HG03039 (cell line): Measurements from ENCODE around the gene CDK4.

ENCODE experiments used
- ATAC-seq: cut with Tn5 transposase; IDR thresholded peaks from one replicate; pipeline ENCODE4 v1.9.1; 2021; ENCODE audit warnings: mild to moderate bottlenecking, moderate library complexity; ENCODE audit not compliant: unreplicated experiment

The CDK4 gene

GRCh38 chr12:57740656-57741412, 11.3 kb downstream of the CDK4 start:
- no peak for ATAC-seq

- no peak for ATAC-seq
Measured at GRCh38 chr12:57739914-57740538, 12.1 kb downstream of the CDK4 start.

GRCh38 chr12:57739387-57739786, 12.7 kb downstream of the CDK4 start:
- no peak for ATAC-seq

- ATAC-seq = no peak
Measured at GRCh38 chr12:57738661-57739237, 13.4 kb downstream of the CDK4 start, which contains the start of gene AGAP2. AGAP2 (minus strand) TSS chr12:57738742; CDS start chr12:57738246, 496 bp downstream.

- ATAC-seq = no peak
Measured at GRCh38 chr12:57737467-57738460, 14.3 kb downstream of the CDK4 start.

GRCh38 chr12:57736741-57737466, 15.2 kb downstream of the CDK4 start:
- ATAC-seq = no peak

GRCh38 chr12:57735952-57736740, 16.0 kb downstream of the CDK4 start:
- ATAC-seq = no peak

- ATAC-seq = no peak
Measured at GRCh38 chr12:57735198-57735855, 16.8 kb downstream of the CDK4 start.

- ATAC-seq = no peak
Measured at GRCh38 chr12:57734591-57734990, 17.5 kb downstream of the CDK4 start.

- no peak for ATAC-seq
Measured at GRCh38 chr12:57733928-57734327, 18.2 kb downstream of the CDK4 start.

GRCh38 chr12:57732726-57733593, 19.1 kb downstream of the CDK4 start:
- no peak for ATAC-seq

- ATAC-seq = no peak
Measured at GRCh38 chr12:57732270-57732669, 19.8 kb downstream of the CDK4 start.

- ATAC-seq = no peak
Measured at GRCh38 chr12:57731411-57732080, 20.6 kb downstream of the CDK4 start.

- no peak for ATAC-seq
Measured at GRCh38 chr12:57730336-57731067, 21.6 kb downstream of the CDK4 start.

- ATAC-seq = no peak
Measured at GRCh38 chr12:57729321-57729844, 22.7 kb downstream of the CDK4 start.

GRCh38 chr12:57727758-57728395, 24.2 kb downstream of the CDK4 start:
- ATAC-seq = no peak
